Gastrocnemius medialis (tissue), 4 donors: ENCODE data around the gene PSMB8. TPM values are rescaled to one million over a fixed set of nuclear protein-coding genes. Genes with fewer than 3 reads are reported as not detected.

Experiments
- ATAC-seq, 2 donors: fragments of 150-250 bp; one replicate each; pipeline ENCODE4 v1.9.1; 2016
- DNase-seq, 2 donors: peaks; one replicate each; pipeline ENCODE4 v3.0.0-alpha.2; 2019
- H3K27ac ChIP-seq, 4 donors: fragments of 200-600 bp; sonication (generic); 1 replicate in 1 of 4; 2 replicates in 3 of 4; pipeline ENCODE4 v1.5.1; 2016 to 2018; ENCODE audit warnings: mild to moderate bottlenecking in 2 of 4, moderate library complexity in 1 of 4
- H3K27me3 ChIP-seq, 3 donors: fragments of 200-600 bp; sonication (generic) in 2 of 3; 1 replicate in 1 of 3; 2 replicates in 2 of 3; pipeline versions ENCODE4 v1.5.1 to v1.6.0; 2016 to 2019; ENCODE audit warnings: mild to moderate bottlenecking in 1 of 3, moderate library complexity in 1 of 3
- H3K36me3 ChIP-seq, 2 donors: fragments of 200-600 bp; sonication (generic) in 1 of 2; one replicate each; pipeline ENCODE4 v1.5.1; 2017 to 2018
- H3K4me1 ChIP-seq, 2 donors: fragments of 200-600 bp; sonication (generic) in 1 of 2; one replicate each; pipeline ENCODE4 v1.5.1; 2016 to 2017; ENCODE audit warnings: mild to moderate bottlenecking in 2 of 2
- H3K4me3 ChIP-seq, 4 donors: fragments of 200-600 bp; sonication (generic) in 3 of 4; 1 replicate in 1 of 4; 2 replicates in 3 of 4; pipeline ENCODE4 v1.5.1; 2016 to 2019; ENCODE audit warnings: mild to moderate bottlenecking in 2 of 4
- H3K9me3 ChIP-seq, 3 donors: fragments of 200-600 bp; sonication (generic) in 2 of 3; 1 replicate in 1 of 3; 2 replicates in 2 of 3; pipeline ENCODE4 v1.5.1; 2016 to 2019
- POLR2A ChIP-seq, 2 donors: fragments of 450-650 bp; IDR thresholded peaks; one replicate each; pipeline ENCODE4 v1.6.1; 2017; ENCODE audit warnings: antibody characterized with exemption in 2 of 2, mild to moderate bottlenecking in 2 of 2, moderate library complexity in 2 of 2
- in situ Hi-C, 4 donors: fragments of 200-750 bp; cut with MboI; loops; one replicate each; pipeline versions ENCODE4 v1.15.0 to v1.8.0; 2017; ENCODE audit warnings: low sequenced_read_pairs in 4 of 4
- intact Hi-C: fragments of 100-400 bp; cut with DNase I; formaldehyde crosslinking; loops from one replicate; pipeline ENCODE4 v1.15.1; 2023; ENCODE audit warnings: low total_unique reads
- total RNA-seq, 4 donors: library from RNA; depleted of rRNA; stranded (reverse); fragments of >200 nt; gene quantifications; one replicate each; pipeline versions ENCODE4 v1.1.0 to v1.2.3, GENCODE V29; 2016
- TF ChIP-seq, protein P1 (sequence below), 5 experiments: fragments of 450-650 bp in 3 of 5; fragments of 200-600 bp in 2 of 5; sonication (generic) in 2 of 5; IDR thresholded peaks in 4 of 5; conservative IDR thresholded peaks in 1 of 5; 1 replicate in 4 of 5; 2 replicates in 1 of 5; pipeline ENCODE4 v1.5.1; 2016 to 2019; ENCODE audit warnings: antibody characterized with exemption in 5 of 5, mild to moderate bottlenecking in 3 of 5, moderate library complexity in 3 of 5

Gene PSMB8
- total RNA-seq, 4 donors from 2014 or later, result 7.0 to 20.2 (median 9.2) TPM

DNA sequence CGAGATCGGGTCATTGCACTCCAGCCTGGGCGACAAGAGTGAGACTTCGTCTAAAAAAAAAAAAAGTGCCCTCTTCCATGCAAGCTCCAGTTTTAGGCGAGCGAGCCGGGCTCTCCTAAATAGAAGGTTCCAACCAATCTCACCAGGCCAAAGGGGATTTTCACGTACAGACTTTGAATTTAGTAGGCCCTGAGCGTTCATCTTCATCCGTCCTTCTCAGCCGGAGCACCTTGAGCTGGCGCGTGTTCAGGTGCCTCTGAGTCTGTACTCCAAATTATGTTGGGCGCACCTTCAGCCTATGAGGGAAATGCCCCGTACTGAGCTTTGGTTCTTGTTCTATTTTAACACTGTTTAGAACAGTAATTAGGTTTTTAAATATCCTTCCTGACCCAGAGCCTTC lies 4.5 kb downstream of the PSMB8 start:
- DNase-seq, result no peak
- intact Hi-C loops (no loop called here), in situ Hi-C loops (no loop called here)
- H3K4me3 ChIP-seq, result no peak overlapping the region
- no peak for ATAC-seq
- peak overlapping the region; percentile 84 to 90 (median 90) for H3K27ac ChIP-seq
- H3K36me3 ChIP-seq, result peaks cover 0 to 6% of the 10 kb centered on the region in 2 donors
- H3K27me3 ChIP-seq, result no peaks in the 10 kb centered on the region
- TF ChIP-seq, protein P1, sequence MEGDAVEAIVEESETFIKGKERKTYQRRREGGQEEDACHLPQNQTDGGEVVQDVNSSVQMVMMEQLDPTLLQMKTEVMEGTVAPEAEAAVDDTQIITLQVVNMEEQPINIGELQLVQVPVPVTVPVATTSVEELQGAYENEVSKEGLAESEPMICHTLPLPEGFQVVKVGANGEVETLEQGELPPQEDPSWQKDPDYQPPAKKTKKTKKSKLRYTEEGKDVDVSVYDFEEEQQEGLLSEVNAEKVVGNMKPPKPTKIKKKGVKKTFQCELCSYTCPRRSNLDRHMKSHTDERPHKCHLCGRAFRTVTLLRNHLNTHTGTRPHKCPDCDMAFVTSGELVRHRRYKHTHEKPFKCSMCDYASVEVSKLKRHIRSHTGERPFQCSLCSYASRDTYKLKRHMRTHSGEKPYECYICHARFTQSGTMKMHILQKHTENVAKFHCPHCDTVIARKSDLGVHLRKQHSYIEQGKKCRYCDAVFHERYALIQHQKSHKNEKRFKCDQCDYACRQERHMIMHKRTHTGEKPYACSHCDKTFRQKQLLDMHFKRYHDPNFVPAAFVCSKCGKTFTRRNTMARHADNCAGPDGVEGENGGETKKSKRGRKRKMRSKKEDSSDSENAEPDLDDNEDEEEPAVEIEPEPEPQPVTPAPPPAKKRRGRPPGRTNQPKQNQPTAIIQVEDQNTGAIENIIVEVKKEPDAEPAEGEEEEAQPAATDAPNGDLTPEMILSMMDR (IDR thresholded peaks at IDR 0.05 in 4 of 5, conservative IDR thresholded peaks at IDR 0.05 in 1 of 5), result no peak
- no peak for TF ChIP-seq POLR2A (IDR thresholded peaks at IDR 0.05)
- H3K4me1 ChIP-seq, result peaks cover 7 to 14% of the 10 kb centered on the region in 2 donors
- H3K9me3 ChIP-seq, result no peaks in the 10 kb centered on the region

DNA sequence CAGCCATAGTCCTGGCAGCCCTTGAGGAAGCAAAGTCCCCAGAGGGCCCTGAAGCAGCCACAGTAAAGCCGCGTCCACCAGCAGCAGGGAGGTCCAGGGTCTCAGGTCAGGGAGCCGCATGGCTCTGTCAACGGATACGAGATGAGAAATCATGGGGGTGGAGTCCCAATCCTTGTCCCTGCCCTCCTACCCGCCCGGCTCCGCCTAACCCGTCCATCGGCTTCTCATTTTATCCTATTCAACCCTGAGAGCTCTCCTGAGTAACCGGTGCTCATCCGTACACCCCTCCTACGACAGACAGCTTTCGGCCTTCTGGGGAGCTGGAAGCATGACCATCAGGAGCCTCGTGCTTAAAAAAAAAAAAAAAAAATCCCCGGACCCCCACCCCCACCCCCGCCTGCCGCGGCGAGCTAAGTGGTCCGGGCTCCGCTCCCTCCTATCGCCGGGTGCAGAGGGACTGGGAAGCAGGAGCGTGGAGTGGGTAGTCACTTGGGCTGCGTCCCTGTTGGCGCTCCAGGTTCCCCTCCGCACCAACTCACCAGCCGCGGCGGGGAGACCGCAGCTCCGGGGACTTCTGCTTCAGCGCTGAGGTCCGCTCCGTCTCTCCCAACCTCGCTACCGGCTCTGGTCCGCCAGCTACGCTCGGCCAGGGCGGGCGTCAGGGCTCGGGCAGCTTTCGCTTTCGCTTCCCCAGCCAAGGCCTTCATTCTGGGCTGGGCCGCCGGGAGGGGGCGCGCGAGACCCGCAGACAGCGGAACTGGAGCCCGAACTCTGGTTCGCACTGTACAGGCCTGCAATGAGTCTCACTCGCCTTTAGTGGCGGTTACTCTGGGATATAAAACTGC lies 5.5 kb downstream of the PSMB8 start, which contains the start of gene TAP2:
TAP2 (minus strand) TSS at position 626 of the 845 bp plus-strand sequence; CDS start at position 120, 506 bp downstream.
- Histone ChIP-seq H3K4me1 (peaks cover 7% of the 10 kb centered on the region in 2 donors), H3K27ac (peak within 1 kb of the TSS; percentile 84 to 90 (median 90)), H3K9me3 (no peaks in the 10 kb centered on the region), H3K36me3 (peaks cover 0 to 6% of the 10 kb centered on the region in 2 donors), H3K27me3 (no peaks in the 10 kb centered on the region), H3K4me3 (peak within 1 kb of the TSS; percentile 66 to 86 (median 80))
- DNase-seq (peak; percentile 87 to 92), ATAC-seq (peak; percentile 91 to 95)
- peak; percentile 24 to 44 for TF ChIP-seq POLR2A (IDR thresholded peaks at IDR 0.05)
- TF ChIP-seq, protein P1 (IDR thresholded peaks at IDR 0.05 in 4 of 5, conservative IDR thresholded peaks at IDR 0.05 in 1 of 5), result peak; percentile 97 to 98 (median 98)
- in situ Hi-C loops, result no loop called here
- intact Hi-C loops, result loop anchor here (1.0 kb wide), 2 partner anchors 16 to 30 kb away; partner anchors contain the start of gene PSMB9

DNA sequence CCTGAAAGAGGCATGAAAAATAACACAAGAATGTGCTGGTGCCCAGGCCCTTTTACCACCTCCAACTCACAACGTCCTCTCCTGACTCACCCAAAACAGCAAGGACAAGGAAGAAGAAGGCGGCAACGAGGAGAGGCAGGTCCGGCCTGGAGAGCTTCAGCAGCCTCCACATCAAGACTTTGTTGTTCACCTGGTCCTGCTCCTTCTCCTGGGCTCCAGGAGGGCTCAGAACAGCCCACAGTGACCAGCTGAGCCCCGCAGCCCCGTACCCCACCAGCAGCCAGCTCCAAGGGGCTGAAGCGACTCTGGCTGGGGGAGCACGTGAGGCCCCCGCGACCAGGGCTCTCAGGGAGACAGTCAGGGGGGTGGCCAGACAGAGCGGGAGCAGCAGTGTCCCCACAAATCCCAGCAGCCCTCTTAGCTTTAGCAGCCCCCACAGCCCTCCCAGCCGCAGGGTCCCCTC lies 6.2 kb downstream of the PSMB8 start:
- ATAC-seq, result no peak
- Histone ChIP-seq H3K9me3 (no peaks in the 10 kb centered on the region), H3K27ac (peak overlapping the region; percentile 84 to 90 (median 90)), H3K4me1 (peaks cover 7% of the 10 kb centered on the region in 2 donors), H3K36me3 (peaks cover 0 to 6% of the 10 kb centered on the region in 2 donors), H3K4me3 (peak overlapping the region; percentile 66 to 86 (median 80)), H3K27me3 (no peaks in the 10 kb centered on the region)
- DNase-seq, result no peak
- no peak for TF ChIP-seq POLR2A (IDR thresholded peaks at IDR 0.05)
- TF ChIP-seq, protein P1 (IDR thresholded peaks at IDR 0.05 in 4 of 5, conservative IDR thresholded peaks at IDR 0.05 in 1 of 5), result no peak
- in situ Hi-C loops, result no loop called here
- intact Hi-C loops, result loop anchor here (1.0 kb wide), 2 partner anchors 17 to 31 kb away; partner anchors contain the start of gene PSMB9

DNA sequence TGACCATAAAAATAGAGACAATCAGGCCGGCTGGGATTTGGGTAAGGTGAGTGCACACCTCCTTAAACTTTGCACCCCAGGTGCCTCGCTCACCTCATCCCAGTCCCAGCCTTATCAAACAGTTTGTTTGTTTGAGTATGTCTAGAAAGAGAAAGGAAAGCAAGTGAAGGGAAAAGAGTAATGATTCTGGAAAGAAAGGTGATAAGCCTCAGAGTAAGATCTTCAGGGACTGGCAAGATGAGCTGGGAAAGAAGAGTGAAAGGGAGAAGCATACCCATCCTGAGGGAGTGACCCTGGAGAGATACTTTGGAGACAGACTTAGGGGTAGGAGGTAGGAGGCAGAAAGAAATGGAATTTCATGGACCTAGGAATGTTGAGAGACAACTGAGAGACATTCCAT lies 7.0 kb downstream of the PSMB8 start:
- Histone ChIP-seq H3K4me1 (peaks cover 7% of the 10 kb centered on the region in 2 donors), H3K9me3 (no peaks in the 10 kb centered on the region), H3K36me3 (no peaks in the 10 kb centered on the region), H3K4me3 (no peak overlapping the region), H3K27me3 (no peaks in the 10 kb centered on the region), H3K27ac (peak overlapping the region in 1 of 4 donors; percentile 90)
- TF ChIP-seq POLR2A (IDR thresholded peaks at IDR 0.05), result no peak
- DNase-seq (no peak), ATAC-seq (no peak)
- intact Hi-C loops, result no loop called here
- in situ Hi-C loops, result no loop called here
